Measurements from ENCODE around the gene CHD3.
"Not testable (repeated sequence)": the region's sequence is repeated elsewhere in the genome, so short reads cannot be mapped to it uniquely, and the experiment has no call there.

CHD3 gene

DNA sequence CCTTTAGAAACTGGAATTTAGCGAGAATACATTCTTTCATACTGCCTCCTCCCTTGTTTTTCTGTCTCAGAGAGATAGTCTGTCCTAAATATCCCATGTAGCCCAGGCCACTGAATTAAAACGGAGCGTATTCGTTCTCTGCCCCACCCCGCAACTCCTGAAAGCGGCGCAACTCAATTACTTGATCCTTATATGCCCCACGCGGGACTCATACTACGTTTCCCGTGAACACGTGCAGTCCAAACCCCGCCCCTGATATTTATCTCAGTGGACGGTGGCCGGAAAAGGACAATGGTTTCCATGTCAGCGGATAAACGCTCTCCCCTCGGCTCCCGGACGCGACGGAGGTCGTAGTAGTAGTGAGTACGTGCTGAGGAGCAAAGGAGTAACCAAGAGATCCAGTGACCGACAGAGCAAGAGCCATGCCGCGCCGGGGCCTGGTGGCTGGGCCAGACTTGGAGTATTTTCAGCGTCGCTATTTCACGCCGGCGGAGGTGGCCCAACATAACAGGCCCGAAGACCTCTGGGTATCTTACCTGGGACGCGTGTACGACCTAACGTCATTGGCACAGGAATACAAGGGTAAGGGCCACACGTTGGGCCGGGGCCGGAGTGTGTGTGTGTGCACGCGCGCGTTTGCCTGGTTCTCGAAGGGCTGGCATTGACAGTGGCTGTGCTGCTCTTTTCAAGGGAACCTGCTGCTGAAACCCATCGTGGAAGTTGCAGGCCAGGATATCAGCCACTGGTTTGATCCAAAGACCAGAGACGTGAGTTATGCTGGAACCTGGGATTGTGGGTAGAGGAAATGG is 30.7 kb upstream of the CHD3 start, which contains the start of gene CYB5D1:
Gene CYB5D1, plus strand, starts transcription at position 291 of the 809 bp plus-strand sequence. Its CDS starts 132 bp downstream, at position 423.
- Histone ChIP-seq H3K9me3 (ENCODE audit: insufficient read depth, low read depth, low read length) (no peaks in the 10 kb centered on the region), H3K4me1 (ENCODE audit: insufficient read depth, low read length) (peaks cover 14% of the 10 kb centered on the region), H3K36me3 (ENCODE audit: insufficient read depth, low read length) (peaks cover 6% of the 10 kb centered on the region; the same call in 1 of the 2 replicates), H3K27ac (ENCODE audit: low read depth, low read length) (peak within 1 kb of the TSS; percentile 90), H3K9ac (ENCODE audit: low read depth, low read length) (peak within 1 kb of the TSS; percentile 95), H3K4me3 (ENCODE audit: low read length) (peak within 1 kb of the TSS; percentile 72), H3K27me3 (ENCODE audit: insufficient read depth, low read length) (peaks cover 37% of the 10 kb centered on the region)
- WGBS: under 1% methylated on average over 48 of the region's 48 CpGs

DNA sequence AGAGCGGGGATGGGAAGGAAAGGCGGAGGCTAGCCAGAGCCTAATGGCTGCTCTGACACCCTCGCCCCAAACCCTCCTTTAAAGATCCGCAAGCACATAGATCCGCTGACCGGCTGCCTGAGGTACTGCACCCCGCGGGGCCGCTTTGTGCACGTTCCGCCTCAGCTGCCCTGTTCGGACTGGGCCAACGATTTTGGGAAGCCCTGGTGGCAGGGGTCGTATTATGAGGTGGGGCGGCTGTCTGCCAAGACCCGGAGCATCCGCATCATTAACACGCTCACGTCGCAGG is 30.1 kb upstream of the CHD3 start:
- H3K27ac ChIP-seq (ENCODE audit: low read depth, low read length): peak overlapping the region; percentile 90; the same call in 1 of the 2 replicates
- WGBS: 7% methylated on average over 20 of the region's 20 CpGs
- peaks cover 32% of the 10 kb centered on the region for H3K27me3 ChIP-seq (ENCODE audit: insufficient read depth, low read length)
- H3K4me1 ChIP-seq (ENCODE audit: insufficient read depth, low read length): peaks cover 18% of the 10 kb centered on the region
- peak overlapping the region; percentile 72 for H3K4me3 ChIP-seq (ENCODE audit: low read length)
- peak overlapping the region; percentile 95 for H3K9ac ChIP-seq (ENCODE audit: low read depth, low read length)
- peaks cover 9% of the 10 kb centered on the region; the same call in 1 of the 2 replicates for H3K36me3 ChIP-seq (ENCODE audit: insufficient read depth, low read length)
- no peaks in the 10 kb centered on the region for H3K9me3 ChIP-seq (ENCODE audit: insufficient read depth, low read depth, low read length)

DNA sequence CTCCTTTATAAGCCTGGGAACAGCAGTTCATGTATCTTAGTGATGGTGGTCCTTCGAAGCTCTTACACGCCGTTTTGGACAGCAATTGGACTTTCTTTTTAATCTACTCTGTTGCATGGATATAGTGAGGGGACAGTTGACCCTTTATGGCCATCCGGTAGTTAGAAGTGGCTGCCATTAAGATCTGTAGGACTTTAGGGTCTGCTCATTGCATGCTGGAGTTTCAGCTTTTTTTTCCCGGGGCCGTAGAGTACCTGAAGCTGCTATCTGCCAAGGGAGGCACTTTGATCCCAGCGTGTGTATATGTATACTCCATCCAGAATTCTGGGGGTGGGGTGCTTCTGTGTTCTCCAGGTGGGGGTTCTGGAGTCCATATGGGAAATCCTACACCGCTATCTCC is 29.6 kb upstream of the CHD3 start:
- H3K36me3 ChIP-seq (ENCODE audit: insufficient read depth, low read length): peaks cover 13% of the 10 kb centered on the region; the same call in 1 of the 2 replicates
- H3K9me3 ChIP-seq (ENCODE audit: insufficient read depth, low read depth, low read length): no peaks in the 10 kb centered on the region
- peak overlapping the region; percentile 95 for H3K9ac ChIP-seq (ENCODE audit: low read depth, low read length)
- WGBS: 86% methylated on average over 7 of the region's 8 CpGs
- peaks cover 26% of the 10 kb centered on the region for H3K27me3 ChIP-seq (ENCODE audit: insufficient read depth, low read length)
- no peak overlapping the region for H3K27ac ChIP-seq (ENCODE audit: low read depth, low read length)
- H3K4me1 ChIP-seq (ENCODE audit: insufficient read depth, low read length): peaks cover 18% of the 10 kb centered on the region
- peak overlapping the region; percentile 72 for H3K4me3 ChIP-seq (ENCODE audit: low read length)

DNA sequence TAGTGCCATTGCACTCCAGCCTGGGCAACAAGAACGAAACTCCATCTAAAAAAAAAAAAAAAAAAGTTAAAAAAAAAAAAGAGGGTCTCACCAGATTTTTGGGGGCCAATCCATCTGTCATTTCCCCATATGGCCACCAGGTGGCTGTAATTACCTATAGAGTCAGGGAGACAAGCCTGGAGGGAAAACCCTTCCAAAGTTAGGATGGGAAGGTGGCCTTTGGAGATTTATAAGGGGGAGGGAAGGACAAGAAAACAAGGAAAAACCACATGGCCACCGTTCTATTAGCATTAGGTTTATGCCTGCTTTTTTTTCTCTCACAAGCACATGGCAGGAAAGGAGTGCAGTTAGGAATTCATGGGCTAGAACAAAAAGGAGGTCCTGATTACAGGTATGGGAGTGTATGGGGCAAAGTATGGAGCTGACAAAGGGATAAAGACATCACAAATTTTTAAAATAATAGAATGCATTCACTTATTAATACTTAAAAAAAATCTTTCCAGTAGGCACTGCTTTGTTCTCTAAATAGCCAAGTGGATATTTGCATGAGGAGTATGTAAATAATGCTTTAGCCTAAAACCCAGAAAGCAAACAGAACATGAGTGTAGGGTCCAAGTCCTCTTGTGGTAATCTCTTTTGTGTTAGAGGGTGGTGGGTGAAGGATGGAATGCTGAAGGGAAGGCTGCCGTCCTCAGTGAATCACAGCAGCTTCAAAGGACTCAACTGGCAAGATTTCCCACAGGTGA is 25.7 kb upstream of the CHD3 start:
- no peaks in the 10 kb centered on the region for H3K9me3 ChIP-seq (ENCODE audit: insufficient read depth, low read depth, low read length)
- H3K4me1 ChIP-seq (ENCODE audit: insufficient read depth, low read length): peaks cover 12% of the 10 kb centered on the region; the same call in 1 of the 2 replicates
- H3K27ac ChIP-seq (ENCODE audit: low read depth, low read length): no peak overlapping the region
- no peak overlapping the region for H3K9ac ChIP-seq (ENCODE audit: low read depth, low read length)
- peaks cover 13% of the 10 kb centered on the region; the same call in 1 of the 2 replicates for H3K36me3 ChIP-seq (ENCODE audit: insufficient read depth, low read length)
- 31% methylated on average over 2 of the region's 3 CpGs for WGBS
- no peak overlapping the region for H3K4me3 ChIP-seq (ENCODE audit: low read length)
- no peaks in the 10 kb centered on the region for H3K27me3 ChIP-seq (ENCODE audit: insufficient read depth, low read length)

DNA sequence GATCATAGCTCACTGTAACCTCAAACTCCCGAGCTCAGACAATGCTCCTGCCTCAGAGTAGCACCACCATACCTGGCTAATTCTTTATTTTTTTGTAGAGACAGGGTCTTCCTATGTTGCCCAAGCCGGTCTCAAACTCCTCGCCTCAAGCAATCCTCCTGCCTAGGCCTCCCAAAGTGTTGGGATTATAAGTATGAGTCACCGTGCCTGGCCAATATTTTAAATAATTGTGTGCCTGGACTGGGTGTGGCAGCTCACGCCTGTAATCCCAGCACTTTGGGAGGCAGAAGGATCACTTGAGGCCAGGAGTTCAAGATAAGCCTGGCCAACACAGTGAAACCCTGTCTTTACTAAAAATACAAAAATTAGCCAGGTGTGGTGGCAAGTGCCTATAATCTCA is 24.2 kb upstream of the CHD3 start:
- H3K27me3 ChIP-seq (ENCODE audit: insufficient read depth, low read length); H3K4me3 ChIP-seq (ENCODE audit: low read length); H3K9ac ChIP-seq (ENCODE audit: low read depth, low read length); H3K9me3 ChIP-seq (ENCODE audit: insufficient read depth, low read depth, low read length); H3K27ac ChIP-seq (ENCODE audit: low read depth, low read length); H3K4me1 ChIP-seq (ENCODE audit: insufficient read depth, low read length): not testable (repeated sequence)
- 84% methylated on average over 5 of the region's 5 CpGs for WGBS
- peaks cover 13% of the 10 kb centered on the region; the same call in 1 of the 2 replicates for H3K36me3 ChIP-seq (ENCODE audit: insufficient read depth, low read length)

DNA sequence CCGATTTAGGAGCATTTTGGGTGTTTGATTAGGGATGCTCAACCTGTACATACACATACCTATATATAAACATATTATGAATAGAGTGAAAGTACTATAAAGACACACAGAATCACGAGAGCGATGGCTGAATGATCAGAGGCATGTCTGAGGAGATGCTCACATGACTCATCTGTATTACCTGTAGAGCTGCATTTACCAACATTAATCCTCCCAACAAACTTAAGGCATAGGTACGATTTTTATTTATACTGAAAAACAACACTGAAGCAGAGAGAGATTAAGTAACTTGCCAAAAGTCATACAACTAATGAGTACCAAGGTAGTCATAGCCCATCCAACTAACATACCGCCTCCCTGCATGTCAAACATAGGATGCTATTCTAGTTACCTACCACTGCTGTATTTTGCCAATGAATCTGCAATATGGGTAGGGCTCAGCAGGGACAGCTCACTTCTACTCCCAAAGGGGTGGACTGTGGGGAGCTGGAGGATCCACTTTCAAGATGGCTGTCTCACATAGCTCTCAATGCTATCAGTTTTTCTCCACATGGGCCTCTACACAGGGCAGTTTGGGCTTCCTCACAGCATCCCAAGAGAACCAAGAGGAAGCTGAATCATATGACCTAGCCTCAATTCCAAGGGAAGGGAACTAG is 23.5 kb upstream of the CHD3 start:
- Histone ChIP-seq H3K27me3 (ENCODE audit: insufficient read depth, low read length) (no peaks in the 10 kb centered on the region), H3K36me3 (ENCODE audit: insufficient read depth, low read length) (peaks cover 13% of the 10 kb centered on the region; the same call in 1 of the 2 replicates), H3K4me3 (ENCODE audit: low read length) (no peak overlapping the region), H3K9me3 (ENCODE audit: insufficient read depth, low read depth, low read length) (no peaks in the 10 kb centered on the region), H3K27ac (ENCODE audit: low read depth, low read length) (no peak overlapping the region), H3K9ac (ENCODE audit: low read depth, low read length) (no peak overlapping the region), H3K4me1 (ENCODE audit: insufficient read depth, low read length) (peaks cover 6% of the 10 kb centered on the region; the same call in 1 of the 2 replicates)
- 94% methylated on average over 5 of the region's 5 CpGs for WGBS

DNA sequence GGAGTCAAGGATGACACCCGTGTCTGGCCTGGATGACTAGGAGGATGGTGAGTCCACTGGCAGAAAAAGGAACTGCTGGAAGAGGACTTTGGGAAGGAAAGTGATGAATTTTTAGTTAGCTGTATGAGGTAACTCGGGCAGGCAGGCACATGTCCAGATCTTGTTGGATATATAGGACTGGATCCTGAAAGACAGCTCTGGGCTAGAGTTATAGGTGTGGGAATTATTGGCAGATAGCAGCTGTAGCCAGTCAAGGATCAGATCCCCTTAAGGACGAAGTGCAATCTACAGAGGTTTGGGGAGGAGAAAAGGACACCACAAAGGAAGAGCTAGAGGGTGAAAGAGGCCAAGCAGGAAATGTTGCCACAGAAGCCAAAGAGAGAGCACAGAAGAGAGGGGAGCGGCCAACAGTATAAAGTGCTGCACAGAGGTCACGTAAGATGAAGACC is 20.7 kb upstream of the CHD3 start:
- no peaks in the 10 kb centered on the region for H3K27me3 ChIP-seq (ENCODE audit: insufficient read depth, low read length)
- WGBS: 91% methylated on average over 5 of the region's 5 CpGs
- H3K4me3 ChIP-seq (ENCODE audit: low read length): no peak overlapping the region
- H3K9ac ChIP-seq (ENCODE audit: low read depth, low read length): no peak overlapping the region
- no peaks in the 10 kb centered on the region for H3K9me3 ChIP-seq (ENCODE audit: insufficient read depth, low read depth, low read length)
- H3K27ac ChIP-seq (ENCODE audit: low read depth, low read length): no peak overlapping the region
- H3K4me1 ChIP-seq (ENCODE audit: insufficient read depth, low read length): peaks cover 4% of the 10 kb centered on the region; the same call in 1 of the 2 replicates
- H3K36me3 ChIP-seq (ENCODE audit: insufficient read depth, low read length): peaks cover 6% of the 10 kb centered on the region; the same call in 1 of the 2 replicates

DNA sequence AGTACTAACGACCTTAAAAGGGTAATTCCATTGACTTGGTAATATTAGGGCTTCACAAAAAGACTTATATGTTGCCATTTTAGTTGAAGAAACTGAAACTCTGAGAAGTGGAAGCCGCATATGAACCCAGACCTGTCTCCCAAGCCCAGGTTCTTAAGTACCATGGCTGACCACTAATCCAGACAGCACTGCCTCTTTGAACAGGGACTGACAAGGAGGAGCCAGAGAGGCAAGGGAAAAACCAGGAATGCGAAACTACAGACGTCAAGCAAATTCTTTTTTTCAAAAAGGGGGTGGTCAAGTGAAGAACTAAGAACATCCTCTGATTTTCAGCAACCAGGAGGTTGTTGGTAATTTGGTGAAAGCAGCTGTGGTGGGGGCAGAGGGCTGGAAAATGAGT is 15.5 kb upstream of the CHD3 start:
- 79% methylated on average over 4 of the region's 4 CpGs for WGBS
- H3K4me3 ChIP-seq (ENCODE audit: low read length): no peak overlapping the region
- peaks cover 6% of the 10 kb centered on the region for H3K36me3 ChIP-seq (ENCODE audit: insufficient read depth, low read length)
- H3K27me3 ChIP-seq (ENCODE audit: insufficient read depth, low read length): no peaks in the 10 kb centered on the region
- H3K9ac ChIP-seq (ENCODE audit: low read depth, low read length): no peak overlapping the region
- H3K4me1 ChIP-seq (ENCODE audit: insufficient read depth, low read length): no peaks in the 10 kb centered on the region
- H3K27ac ChIP-seq (ENCODE audit: low read depth, low read length): no peak overlapping the region
- no peaks in the 10 kb centered on the region for H3K9me3 ChIP-seq (ENCODE audit: insufficient read depth, low read depth, low read length)

DNA sequence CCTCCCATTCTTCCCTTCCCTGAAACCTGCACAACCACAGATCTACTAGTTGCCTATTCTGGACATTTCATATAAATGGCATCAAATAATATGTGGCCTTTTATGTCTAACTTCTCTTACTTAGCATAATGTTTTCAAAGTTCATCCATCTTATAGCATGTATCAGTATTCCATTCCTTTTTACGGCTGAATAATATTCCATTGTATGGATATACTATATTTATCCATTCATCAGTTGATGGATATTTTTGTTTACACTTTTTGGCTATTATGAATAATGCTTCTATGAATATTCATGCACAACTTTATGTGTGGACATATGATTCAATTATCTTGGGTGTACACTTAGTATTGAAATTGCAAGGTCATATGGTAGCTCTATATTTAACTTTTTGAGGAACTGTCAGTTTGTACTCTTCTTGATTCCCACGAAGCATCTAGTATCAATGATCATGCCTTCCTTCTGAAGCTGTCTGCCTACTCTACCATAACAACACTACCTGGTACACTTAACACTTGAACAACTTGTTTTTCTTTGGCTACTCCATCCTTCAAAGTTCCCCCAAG is 12.7 kb upstream of the CHD3 start:
- Histone ChIP-seq H3K27me3 (ENCODE audit: insufficient read depth, low read length) (no peaks in the 10 kb centered on the region), H3K9ac (ENCODE audit: low read depth, low read length) (no peak overlapping the region), H3K36me3 (ENCODE audit: insufficient read depth, low read length) (peaks cover 20% of the 10 kb centered on the region), H3K4me1 (ENCODE audit: insufficient read depth, low read length) (no peaks in the 10 kb centered on the region), H3K9me3 (ENCODE audit: insufficient read depth, low read depth, low read length) (no peaks in the 10 kb centered on the region), H3K27ac (ENCODE audit: low read depth, low read length) (no peak overlapping the region), H3K4me3 (ENCODE audit: low read length) (no peak overlapping the region)
- 98% methylated on average over 1 of the region's 2 CpGs for WGBS

DNA sequence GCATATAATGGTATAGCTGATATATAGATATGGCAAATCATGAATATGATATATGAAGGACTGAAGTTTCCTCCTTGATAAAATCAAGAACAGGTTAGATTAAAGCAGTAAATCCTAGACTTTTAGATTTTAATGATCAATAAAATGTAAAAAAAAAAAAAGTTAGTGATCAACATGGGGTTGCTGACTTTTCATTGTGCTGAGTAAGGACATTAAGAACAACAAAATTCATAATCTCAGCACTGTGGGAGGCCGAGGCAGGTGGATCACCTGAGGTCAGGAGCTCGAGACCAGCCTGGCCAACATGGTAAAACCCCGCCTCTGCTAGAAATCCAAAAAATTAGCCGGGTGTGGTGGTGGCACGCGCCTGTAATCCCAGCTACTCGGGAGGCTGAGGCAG is 10.4 kb upstream of the CHD3 start:
- no peaks in the 10 kb centered on the region for H3K27me3 ChIP-seq (ENCODE audit: insufficient read depth, low read length)
- 95% methylated on average over 7 of the region's 7 CpGs for WGBS
- H3K27ac ChIP-seq (ENCODE audit: low read depth, low read length): no peak overlapping the region
- no peak overlapping the region for H3K4me3 ChIP-seq (ENCODE audit: low read length)
- peaks cover 6% of the 10 kb centered on the region; the same call in 1 of the 2 replicates for H3K4me1 ChIP-seq (ENCODE audit: insufficient read depth, low read length)
- peaks cover 22% of the 10 kb centered on the region for H3K36me3 ChIP-seq (ENCODE audit: insufficient read depth, low read length)
- H3K9me3 ChIP-seq (ENCODE audit: insufficient read depth, low read depth, low read length): no peaks in the 10 kb centered on the region
- no peak overlapping the region for H3K9ac ChIP-seq (ENCODE audit: low read depth, low read length)
